Body of pancreas (tissue), 4 donors: ENCODE data around the gene MAPK14.

Experiments
- CTCF ChIP-seq, 7 experiments: fragments of 450-650 bp in 4 of 7; fragments of 200-600 bp in 3 of 7; sonication (generic) in 3 of 7; IDR thresholded peaks; one replicate each; pipeline ENCODE4 v1.5.1; 2016 to 2019; ENCODE audit warnings: antibody characterized with exemption in 7 of 7
- POLR2A ChIP-seq, 3 donors: fragments of 450-650 bp; IDR thresholded peaks; one replicate each; pipeline ENCODE4 v1.6.1; 2016; ENCODE audit warnings: antibody characterized with exemption in 3 of 3, mild to moderate bottlenecking in 2 of 3

- TF ChIP-seq POLR2A (IDR thresholded peaks at IDR 0.05) (no peak), CTCF (IDR thresholded peaks at IDR 0.05) (no peak)
Measured at GRCh38 chr6:36136034-36136433, 108.4 kb downstream of the MAPK14 start.
